NCI-H1694 treated with DMSO at 0.1 percent for 48 hours (cell line): ENCODE data around the gene UBE2D2.

ENCODE experiments used
- DNase-seq: peaks from one replicate; lab custom pipeline; 2025; lab: John Stamatoyannopoulos, UW

Gene UBE2D2

DNA sequence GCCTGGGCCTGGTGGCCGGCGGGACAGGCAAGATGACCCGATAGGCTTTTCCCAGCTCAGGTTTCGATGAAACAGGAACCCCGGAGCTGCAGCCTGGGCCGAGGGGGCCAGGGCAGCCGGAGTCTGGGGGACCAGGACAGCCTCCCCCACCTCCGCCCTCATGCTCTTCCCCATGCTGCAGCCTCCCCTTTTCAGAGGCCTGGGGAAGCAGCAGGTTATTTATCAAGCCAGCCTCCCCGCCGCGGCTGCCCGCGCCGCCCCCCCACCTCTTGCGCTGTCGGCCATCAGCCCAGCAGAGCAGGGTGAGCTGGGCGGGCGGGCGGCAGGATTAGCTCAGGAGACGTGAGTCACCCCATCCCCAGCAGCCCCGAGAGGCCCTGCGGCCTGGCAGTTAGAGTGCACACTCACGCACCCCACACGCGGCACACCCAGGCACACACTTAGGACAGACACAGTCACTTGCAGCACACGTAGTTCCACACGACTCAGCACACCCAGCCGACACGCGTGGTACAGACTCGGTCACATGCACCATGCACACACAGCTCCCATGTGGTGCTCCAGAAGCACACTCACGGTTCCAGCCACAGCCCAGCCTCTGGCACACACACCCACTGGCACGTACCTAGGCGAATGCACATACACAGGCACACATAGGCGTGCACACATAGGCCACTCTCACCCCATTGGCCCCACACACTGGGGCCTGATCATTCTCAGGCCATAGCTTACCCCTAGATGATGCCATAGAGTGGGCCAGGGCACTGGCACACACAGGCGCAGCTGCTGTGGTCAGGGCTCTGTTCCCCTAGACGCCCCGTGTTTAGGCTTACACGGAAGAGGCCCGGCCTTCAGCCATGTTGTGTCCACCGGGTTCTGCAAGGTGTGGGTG is 100.0 kb downstream of the UBE2D2 start:
- no peak for DNase-seq

DNA sequence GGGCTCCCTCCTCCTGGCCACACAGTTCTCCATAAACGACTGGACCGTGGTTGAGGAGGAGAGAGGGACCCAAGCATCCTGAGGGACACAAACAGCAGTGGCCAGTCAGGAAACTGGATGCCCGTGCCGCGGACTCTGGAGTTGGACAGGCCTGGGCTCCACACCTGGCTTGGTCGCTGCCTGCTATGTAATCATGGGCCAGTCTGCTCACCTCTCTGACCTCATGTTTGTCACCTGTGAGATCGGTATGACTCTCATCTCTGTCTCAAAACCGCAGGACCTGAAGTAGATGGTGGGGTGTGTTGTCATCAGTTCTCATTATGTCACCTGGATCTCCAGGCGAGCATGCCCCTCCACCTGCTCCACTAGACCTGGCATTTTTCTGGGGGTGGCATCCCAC is 101.5 kb downstream of the UBE2D2 start:
- DNase-seq = no peak

DNA sequence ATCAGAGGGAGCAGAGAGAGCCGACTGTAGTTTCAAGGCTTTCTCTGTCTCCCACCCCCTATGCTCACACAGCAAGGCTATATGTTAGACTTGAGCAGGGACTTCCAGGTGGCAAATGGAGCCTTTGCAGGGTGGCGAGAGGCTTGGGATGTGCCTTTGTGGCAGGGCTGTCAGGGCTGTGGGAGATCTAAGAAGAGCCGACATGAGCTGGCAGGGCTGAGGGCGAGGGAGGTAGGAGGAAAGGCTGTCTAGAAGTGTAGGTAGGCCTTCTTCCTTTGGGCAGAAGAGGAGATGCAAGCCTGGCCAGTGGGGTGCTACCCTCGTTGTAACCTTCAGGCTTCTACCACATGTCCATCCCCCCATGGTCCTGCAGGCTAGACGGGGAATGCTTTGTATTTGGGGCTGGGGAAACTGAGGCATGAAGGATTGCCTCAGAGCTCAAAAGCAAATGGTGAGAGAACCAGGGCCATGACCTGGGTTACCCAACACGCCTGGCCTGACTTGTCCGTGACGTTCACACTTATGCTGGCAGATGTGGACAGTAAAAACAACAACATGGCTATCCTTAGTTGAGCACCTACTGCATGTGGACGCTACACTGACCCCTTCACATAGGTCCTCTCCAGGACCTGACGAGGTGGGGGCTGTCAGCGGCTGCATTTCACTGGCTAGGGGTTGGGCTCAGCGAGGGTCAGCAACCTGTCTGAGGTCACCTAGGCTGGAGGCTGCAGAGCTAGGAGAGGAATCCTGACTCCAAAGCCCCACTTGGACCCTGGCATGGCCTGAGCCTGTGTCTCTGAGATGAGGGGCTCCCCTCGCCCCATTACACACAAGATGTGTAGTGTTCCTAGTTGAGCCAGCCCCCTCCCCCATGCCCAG is 102.3 kb downstream of the UBE2D2 start:
- DNase-seq = no peak

DNA sequence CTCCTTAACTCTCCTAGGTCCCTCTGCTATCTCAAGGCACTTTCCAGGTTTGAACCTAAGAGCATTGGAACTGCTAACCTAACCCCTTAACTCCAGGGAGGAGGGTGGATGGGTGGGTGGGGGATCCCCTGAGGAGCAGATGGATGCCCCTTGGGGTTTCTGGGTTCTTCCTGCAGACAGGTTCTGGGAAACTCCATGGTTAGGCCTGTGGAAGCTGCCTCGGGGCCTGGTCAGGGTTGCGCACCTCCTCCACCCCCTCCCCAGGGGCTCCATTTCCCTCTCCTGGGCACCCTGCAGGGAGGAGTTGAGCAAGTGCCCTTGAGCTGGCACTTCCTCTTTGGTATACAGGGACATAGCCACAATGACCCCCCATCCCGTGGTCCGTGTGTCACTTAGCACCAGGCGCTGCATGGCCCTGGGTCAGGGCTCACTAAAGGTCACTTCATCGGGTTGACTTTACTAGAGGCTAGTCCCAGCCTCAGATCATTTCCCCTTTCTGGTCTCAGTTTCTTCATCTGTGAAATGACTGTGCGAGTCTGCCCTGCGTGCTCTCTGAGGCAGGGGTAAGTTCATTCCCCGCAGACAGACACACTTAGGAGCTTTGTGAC is 103.1 kb downstream of the UBE2D2 start:
- DNase-seq = no peak

DNA sequence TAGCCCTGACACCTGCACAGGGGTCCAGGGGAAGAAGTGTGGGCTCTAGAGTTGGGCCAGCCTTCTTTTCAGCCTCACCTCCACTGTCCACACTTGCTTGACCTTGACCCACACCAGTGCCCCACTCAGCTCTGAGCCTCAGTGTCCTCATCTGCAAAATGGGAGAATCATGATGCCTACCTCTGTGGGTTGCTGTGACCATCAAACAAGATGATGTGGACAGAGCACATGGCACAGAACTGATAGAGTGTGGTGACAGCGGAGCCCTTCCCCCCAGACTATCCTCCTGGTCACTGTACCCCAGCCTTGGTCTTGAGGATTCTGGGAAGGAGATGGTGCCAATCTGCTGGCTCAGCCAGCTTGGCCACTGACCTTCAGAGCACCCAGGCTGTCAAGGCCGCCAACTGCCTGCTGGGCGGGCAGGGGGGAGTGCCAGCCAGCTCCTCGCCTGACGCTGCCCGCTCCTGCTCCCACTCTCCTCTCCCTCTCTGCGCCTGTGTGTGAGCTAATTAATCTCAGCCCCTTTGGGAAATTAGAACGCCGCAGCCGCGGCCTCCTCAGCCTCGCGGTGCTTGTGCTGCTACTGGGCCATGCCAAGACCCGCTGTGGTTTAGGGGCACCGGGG is 103.7 kb downstream of the UBE2D2 start:
- no peak for DNase-seq

DNA sequence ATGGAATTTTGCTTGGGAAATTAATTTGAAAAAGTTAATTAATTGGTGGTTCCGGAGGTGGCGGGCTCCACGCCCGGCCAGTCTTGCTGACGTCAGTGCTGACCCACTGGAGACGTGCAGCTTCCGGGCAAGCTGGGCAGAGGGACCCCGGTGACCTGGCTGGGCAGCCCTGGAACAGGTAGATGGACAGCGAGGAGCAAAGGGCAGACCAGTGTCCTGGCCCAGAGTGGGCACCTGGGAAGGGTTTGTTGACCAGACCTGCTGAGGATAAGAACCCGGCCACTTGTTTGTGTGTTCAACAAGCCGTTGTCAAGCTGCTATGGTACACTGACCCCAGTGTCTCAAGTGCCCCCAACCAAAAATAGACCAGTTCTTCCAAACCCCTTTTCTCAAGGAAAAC is 104.5 kb downstream of the UBE2D2 start:
- no peak for DNase-seq

DNA sequence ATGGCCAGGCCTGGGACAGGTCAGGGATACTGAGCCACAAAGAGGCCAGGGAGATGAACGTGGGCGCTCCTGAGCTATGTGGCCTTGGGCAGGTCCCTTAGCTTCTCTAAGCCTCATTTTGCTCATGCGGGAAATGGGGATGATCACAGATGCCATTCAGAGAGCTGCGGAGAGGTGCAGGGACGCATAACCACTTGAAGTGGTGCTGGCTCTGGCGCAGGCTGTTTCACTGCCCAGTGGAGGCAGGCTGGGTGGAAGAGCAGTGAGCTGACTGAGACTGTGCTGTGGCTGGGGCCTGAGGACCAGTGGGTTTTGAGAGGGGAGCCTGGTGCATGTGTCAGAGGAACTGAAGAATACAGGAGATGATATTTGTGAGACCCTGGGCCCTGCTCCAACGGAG is 105.4 kb downstream of the UBE2D2 start:
- DNase-seq = no peak

DNA sequence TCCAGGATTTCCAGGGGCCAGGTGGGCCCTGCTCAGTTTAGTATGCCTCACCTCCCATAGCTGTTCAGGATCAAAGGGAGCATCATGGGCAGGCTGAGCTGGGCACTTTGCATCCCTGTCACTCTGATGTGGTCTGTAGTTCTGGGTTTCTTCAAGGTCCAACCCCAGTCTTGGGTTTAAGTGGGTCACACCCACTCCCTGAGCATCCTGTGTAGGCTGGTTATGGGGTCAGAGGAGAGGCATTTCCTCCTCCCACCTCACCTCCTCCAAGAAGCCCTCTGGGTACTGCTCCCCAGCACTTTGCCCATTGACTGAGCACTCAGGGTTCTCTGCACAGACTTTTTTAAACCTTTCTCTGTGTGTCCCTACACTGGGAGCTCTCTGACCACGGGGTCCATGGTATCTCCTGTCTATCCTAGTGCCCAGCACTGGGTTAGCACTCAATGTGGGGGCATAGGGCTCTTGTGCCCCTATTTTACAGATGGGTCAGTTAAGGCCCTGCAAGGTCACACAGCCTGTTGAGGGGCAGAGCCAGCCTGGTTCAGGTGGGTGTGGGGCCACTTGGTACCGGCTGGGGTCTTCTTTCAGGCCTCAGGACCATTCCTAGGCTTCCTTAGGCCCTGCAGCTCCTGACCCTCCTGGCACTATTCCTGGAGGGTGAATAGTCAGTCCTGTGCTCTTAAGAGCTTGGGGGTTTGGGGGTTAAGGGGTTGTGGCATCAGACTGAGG is 106.0 kb downstream of the UBE2D2 start:
- DNase-seq = no peak

DNA sequence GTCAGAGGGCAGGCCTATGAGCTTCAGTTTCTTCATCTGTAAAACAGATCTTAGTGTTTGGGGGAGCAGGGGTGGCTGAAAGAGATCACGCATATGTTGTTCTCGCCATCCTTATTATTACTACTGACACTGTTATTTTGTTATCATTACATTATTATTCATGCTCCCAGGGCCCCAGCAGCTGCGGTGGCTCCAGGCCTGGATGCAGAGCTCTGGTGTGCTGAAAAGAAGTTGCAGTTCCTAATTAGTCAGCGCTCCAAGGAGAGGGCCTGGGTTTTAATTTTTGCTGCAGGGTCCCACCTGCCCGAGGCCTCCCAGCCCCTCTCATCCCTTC is 106.6 kb downstream of the UBE2D2 start:
- DNase-seq = no peak

DNA sequence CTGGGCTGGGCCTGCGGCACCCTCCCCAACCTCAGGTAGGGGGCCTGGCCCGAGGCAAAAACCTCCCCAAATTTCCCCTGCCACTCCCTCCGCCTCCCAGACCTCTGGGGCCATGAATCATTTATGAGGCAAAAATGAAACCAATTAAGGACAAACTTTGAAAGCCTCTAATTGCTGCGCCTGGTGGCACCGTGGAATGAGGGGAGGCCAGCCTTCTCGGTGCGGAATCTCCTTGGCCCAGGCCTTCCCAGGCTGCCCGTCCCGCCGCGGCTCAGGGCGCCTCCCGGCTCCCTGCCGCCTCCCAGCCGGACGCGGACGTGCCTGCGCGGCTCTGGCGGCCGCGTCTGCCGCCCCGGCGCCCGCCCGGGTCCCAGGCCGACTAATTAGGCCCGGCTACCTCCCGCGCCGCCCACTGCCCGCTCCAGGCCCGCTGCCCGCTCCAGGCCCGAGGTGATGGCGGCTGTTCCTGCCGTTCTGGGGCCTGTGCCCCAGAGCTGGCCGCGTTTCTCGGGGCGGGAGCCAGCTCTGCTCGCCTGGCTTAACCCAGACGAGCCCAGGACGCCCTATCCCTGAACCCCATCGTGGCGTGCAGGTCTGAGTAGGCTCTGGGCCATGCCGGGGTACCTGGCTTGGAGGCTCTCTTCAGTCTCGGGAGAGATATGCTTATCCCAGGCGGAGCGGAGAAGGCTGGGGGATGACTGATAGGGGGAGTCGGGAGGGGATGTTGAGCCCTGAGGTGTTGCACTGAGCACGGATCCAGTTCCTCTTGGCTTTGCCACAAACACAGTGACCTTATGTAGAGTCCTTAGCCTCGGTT is 107.1 kb downstream of the UBE2D2 start:
- no peak for DNase-seq

DNA sequence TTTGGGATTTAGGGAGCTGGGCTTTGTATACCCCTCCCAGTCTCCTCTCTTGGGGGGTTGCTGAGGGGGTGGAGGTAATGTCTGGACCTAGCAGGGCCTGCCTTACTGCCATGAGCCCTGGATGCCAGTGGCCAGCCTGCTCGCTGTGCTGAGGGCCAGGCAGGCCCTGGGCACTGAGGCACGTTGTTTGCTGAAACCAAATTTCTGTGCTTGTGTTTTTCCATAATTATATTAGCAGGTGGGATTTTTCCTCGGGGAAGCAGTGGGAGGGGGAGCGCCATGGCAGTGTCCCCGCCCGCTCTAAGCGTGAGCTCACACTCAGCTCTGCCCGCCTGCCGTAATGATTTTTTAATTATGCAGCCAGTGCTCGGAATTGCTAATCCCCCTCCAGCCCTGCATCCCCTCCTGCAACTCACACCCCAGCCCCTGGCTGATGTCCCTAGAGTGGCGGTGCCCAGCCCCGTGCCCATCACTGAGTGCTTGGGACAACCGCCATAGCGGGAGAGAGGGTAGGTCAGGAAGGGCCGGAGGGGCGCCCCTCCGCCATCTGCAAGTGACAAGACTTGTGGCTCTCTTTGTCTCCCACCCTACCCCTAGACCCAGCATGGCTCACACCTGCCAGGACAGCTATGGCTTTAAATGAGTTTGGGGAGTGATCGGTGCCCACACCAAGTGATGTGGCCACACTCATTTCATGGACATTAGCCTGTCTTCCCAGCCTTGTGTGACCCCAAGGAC is 108.0 kb downstream of the UBE2D2 start:
- peak; percentile 10 for DNase-seq

DNA sequence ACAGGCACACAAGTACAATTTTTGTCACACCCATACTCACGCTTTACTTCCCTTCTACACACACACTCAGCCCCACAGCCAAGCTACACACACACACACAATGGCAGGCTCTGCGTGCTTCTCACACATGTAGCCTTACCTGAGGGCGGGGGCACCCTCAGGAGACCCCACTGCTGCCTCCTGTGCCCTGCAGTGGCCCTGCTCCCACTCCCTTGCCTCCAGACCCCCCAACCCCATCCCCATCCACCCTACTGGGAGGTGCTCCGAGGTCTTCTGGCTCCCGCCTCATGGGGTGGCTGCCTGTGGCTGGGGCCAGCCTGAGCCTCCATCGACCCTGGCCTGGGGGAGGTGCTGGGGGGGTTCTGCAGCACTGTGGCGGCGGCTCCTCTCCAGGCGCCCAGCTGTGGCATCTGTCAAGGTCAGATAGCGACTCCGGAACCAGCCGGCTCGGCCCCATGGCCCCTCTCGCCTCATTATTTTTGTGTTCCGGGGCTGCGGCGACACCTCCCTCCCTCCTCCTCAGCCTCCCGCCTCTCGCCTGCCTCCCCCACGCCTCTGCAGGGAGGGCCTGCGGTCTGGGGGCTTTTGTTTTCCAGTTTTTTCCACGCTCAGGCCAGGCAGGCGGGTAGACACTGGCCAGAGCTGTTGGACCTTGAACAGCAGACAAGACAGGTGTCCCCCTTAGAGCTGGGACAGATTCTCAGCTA is 108.7 kb downstream of the UBE2D2 start:
- no peak for DNase-seq

DNA sequence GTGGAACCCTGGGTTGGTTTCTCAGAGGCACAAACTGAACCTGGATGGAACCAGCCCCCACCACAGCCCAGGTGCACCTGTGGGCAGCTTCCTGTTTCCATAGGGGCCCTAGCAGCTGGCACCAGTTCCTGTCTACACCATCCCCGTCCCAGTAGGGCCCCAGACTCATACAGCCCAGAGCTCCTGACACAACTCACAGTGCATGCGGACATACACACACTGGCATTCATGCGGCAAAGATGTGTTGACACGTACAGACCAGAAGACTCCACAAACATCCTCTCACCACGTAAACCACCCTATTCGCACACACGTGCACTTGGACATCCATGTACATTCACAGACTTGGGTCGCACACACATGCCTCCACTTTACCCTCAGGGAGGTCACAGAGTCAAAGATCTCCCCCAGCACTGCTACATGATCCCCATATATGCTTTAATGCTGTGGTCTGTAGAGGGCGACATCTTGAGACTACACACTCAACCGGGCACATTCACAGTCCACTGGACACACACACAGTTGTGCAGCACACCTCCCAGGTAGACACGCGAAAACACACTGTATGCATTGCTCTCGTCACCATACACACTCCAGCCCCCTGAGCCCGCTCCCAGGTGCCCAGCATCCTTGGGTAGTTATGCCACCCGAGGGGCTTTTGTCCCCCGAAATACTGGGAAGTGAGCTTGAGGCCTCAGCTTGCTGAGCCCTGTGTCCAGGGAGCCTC is 109.4 kb downstream of the UBE2D2 start:
- DNase-seq = no peak

DNA sequence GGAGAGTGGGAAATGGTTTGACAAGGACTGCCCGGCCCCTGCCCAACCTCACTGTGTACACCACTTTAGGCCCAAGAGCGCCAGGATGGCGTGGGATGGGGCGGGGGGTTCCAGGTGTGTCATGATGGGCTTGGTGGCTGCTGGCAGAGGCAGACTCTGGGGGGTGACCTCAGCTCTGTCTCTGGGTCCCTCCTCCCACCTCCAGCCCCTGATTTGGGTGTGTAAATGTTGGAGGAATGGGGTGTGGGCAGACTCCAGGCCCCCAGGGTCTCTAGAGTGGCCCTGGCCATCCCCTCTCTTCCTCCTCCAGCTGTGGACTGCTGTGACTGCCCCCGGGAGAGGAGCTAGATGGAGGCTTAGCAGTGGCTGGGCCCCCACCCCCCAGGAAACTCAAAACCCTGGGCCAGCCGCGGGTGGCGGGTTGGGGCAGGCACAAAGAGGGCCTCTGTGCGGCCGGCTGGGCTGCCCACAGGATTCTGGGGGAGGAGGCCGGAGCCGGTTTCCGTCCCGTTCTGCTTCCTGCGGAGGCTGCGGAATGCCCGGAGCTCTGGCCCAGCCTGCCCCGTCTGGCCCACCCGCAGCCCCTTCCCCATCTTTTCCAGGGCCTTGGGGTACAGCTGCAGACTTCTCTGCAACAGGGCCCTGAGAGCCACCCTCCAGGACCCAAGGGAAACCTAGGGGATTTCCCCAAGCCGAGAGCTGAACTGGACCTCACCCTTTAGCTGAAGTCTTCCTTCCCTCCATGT is 110.1 kb downstream of the UBE2D2 start:
- no peak for DNase-seq

DNA sequence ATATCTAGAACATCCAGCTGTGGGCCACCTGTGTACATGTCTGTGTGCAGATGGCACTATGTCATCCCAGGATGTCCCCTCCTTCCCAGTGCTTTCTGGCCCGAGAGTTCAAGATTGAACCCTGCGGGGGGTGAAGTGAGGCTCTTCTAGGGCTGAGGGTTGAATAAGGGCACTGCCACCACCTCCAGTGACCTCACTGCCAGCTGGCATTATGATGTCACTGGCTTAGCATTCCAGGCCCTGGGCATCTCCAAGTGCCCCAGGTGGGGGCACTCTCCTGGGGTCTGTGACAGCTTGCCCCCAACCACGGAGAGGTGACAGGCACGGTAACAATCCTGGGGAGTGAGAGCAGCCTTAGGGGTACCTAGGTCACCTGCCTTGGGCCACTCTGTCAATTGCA is 114.1 kb downstream of the UBE2D2 start:
- DNase-seq = no peak

DNA sequence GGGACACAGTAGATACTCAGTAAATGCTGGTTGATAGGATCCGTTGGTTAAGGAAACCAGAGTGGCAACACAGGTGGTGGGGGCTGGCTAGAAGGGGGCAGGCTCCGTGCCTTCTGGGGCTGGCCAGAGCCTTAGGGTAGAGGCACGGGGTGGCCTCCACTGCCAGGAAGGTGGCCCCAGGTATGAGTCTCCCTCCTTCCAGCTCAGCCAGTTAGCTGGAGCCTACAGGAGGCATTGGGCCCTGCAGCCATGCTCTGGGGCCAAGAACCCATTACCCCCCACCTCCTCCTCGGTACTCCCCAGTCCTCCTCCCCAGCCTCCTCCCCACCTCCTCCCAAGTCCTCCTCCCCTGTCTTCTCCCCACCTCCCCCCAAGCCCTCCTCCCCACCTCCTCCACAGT is 114.7 kb downstream of the UBE2D2 start:
- DNase-seq = no peak

DNA sequence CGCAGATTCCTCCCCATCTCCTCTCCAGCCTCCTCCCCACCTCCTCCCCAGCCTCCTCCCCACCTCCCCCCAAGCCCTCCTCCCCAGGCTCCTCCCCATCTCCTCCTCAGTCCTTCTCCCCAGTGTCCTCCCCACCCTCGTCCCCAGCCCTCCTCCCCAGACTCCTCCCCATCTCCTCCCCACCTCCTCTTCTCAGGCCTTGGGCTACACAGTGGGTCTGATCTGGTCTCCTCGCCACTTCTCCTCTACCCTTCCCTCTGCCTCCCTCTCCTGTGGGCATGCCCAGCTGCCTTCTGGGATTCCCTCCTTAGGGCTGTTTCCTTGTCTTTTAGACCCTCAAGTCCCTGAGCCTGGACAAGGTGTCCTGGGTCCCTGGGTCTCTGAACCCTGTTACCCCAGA is 115.3 kb downstream of the UBE2D2 start:
- DNase-seq = no peak
